ENCODE data around the gene FAM8A1. TPM values are rescaled to one million over a fixed set of nuclear protein-coding genes. Genes with fewer than 3 reads are reported as not detected.

The FAM8A1 gene
- total and polyA plus RNA-seq, 9 of the 15 experiments (the other 6 are each of a cell fraction or from before 2014, with no cell fraction given), result 4.9 to 23.6 (median 14.2) TPM

DNA sequence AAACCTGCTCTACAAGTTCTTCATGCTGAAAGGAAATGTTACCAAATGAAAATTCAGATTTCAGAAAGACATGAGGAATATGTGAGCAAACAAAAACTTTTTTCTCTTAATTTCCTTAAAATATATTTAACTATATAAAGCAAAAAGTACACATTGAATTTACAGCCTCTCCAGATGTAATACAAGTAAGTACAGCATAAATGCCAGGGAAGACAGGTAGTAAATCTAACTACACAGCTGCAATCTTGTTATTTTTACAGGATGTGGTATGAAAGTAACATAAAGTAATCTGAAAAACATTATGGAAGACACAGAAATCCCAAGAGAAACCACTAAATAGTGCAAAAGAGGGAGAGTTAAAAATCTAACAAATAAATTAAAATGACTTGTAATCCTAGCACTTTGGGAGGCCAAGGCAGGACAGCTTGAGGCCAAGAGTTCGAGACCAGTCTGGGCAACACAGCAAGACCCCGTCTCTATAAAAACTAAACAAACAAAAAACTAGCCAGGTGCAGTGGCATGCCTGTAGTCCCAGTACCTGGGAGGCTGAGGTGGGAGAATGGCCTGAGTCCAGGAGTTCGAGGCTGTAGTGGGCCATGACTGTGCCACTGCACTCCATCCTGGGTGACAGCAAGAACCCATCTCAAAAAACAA is 50.7 kb downstream of the FAM8A1 start:
- Histone ChIP-seq H3K9me3 (replicated peaks; ENCODE audit: control insufficient read depth, insufficient read depth, low read depth, low read length) (no peaks in the 10 kb centered on the region), H3K79me2 (ENCODE audit: control insufficient read depth, insufficient read depth, low read length) (peaks cover 38% of the 10 kb centered on the region; the same call in 2 of the 3 replicates), H3K27me3 (ENCODE audit: control insufficient read depth in 2 of 2, insufficient read depth in 2 of 2, low read length in 2 of 2) (no peaks in the 10 kb centered on the region), H4K20me1 (replicated peaks; ENCODE audit: control insufficient read depth, insufficient read depth, low read length) (no peaks in the 10 kb centered on the region), H3K36me3 (ENCODE audit: control insufficient read depth, insufficient read depth, low read length) (peaks cover 90% of the 10 kb centered on the region), H3K4me3 (no peak overlapping the region), H3K9ac (ENCODE audit: insufficient read depth in 1 of 2, low read depth in 2 of 2, low read length in 2 of 2) (no peak overlapping the region), H3K9me1 (ENCODE audit: control insufficient read depth, insufficient read depth, low read length) (no peaks in the 10 kb centered on the region), H2AFZ (ENCODE audit: low read depth, low read length) (no peak overlapping the region), H3K4me1 (replicated peaks in 1 of 2; ENCODE audit: control insufficient read depth in 2 of 2, insufficient read depth in 2 of 2, low read length in 2 of 2) (no peaks in the 10 kb centered on the region), H3K4me2 (ENCODE audit: insufficient read depth, low read length) (no peak overlapping the region), H3K27ac (ENCODE audit: extremely low read depth, low read depth, low read length) (no peak overlapping the region)
- intact Hi-C loops (cut with micrococcal nuclease), result no loop called here
- POLR2A ChIA-PET, result interaction anchor here (1.1 to 2.7 kb wide), 4 partner anchors 8 to 33 kb away, joined by 3 to 16 read pairs (median 4); no protein-coding TSS in a partner anchor
- no peak for ATAC-seq
- no TSS peak for BruUV-seq (replicated peaks)
- no peak for DNase-seq (ENCODE audit: extremely low read depth in 1 of 4, low spot score in 3 of 4)
- FAIRE-seq, result peak; percentile 40
- CTCF ChIA-PET (ENCODE audit: low intra/inter-chr PET ratio), result no interaction called here
- 92% methylated on average over 3 of the region's 3 CpGs for WGBS (ENCODE audit: insufficient coverage, low coverage, missing lambda C conversion rate)
- in situ Hi-C loops (cut with MboI), result no loop called here
- TF ChIP-seq RFX5 (IDR thresholded peaks at IDR 0.05; ENCODE audit: low read depth, low read length) (no peak), ZBTB17 (CRISPR knock-in tag; IDR thresholded peaks at IDR 0.05) (no peak), STAT5A (IDR thresholded peaks at IDR 0.05; ENCODE audit: borderline replicate concordance, low read length) (no peak), HSF4 (CRISPR knock-in tag; IDR thresholded peaks at IDR 0.05; ENCODE audit: borderline replicate concordance) (no peak), HMG20A (CRISPR knock-in tag; conservative IDR thresholded peaks at IDR 0.05) (no peak), KLF13 (tag; IDR thresholded peaks at IDR 0.05; ENCODE audit: borderline replicate concordance, low read depth) (no peak), PYGO2 (tag; IDR thresholded peaks at IDR 0.05) (no peak), GATAD2B (IDR thresholded peaks at IDR 0.05; ENCODE audit: borderline replicate concordance) (no peak), HLTF (IDR thresholded peaks at IDR 0.05) (no peak), ZBTB9 (CRISPR knock-in tag; IDR thresholded peaks at IDR 0.05) (no peak), XRCC5 (IDR thresholded peaks at IDR 0.05; ENCODE audit: low read depth, low read length) (no peak), PRPF4 (IDR thresholded peaks at IDR 0.05; ENCODE audit: insufficient read depth, low read depth, low read length, poor library complexity, severe bottlenecking) (no peak), CBFB (CRISPR knock-in tag; IDR thresholded peaks at IDR 0.05) (no peak), TEAD2 (tag; IDR thresholded peaks at IDR 0.05) (no peak), POLR3A (IDR thresholded peaks at IDR 0.05; ENCODE audit: borderline replicate concordance, extremely low read depth, insufficient read depth, insufficient read length) (no peak), SUPT5H (IDR thresholded peaks at IDR 0.05) (no peak)
- TF ChIP-seq, protein P1, sequence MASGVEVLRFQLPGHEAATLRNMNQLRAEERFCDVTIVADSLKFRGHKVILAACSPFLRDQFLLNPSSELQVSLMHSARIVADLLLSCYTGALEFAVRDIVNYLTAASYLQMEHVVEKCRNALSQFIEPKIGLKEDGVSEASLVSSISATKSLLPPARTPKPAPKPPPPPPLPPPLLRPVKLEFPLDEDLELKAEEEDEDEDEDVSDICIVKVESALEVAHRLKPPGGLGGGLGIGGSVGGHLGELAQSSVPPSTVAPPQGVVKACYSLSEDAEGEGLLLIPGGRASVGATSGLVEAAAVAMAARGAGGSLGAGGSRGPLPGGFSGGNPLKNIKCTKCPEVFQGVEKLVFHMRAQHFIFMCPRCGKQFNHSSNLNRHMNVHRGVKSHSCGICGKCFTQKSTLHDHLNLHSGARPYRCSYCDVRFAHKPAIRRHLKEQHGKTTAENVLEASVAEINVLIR (CRISPR knock-in tag; IDR thresholded peaks at IDR 0.05), result no peak
- TF ChIP-seq, protein P2, sequence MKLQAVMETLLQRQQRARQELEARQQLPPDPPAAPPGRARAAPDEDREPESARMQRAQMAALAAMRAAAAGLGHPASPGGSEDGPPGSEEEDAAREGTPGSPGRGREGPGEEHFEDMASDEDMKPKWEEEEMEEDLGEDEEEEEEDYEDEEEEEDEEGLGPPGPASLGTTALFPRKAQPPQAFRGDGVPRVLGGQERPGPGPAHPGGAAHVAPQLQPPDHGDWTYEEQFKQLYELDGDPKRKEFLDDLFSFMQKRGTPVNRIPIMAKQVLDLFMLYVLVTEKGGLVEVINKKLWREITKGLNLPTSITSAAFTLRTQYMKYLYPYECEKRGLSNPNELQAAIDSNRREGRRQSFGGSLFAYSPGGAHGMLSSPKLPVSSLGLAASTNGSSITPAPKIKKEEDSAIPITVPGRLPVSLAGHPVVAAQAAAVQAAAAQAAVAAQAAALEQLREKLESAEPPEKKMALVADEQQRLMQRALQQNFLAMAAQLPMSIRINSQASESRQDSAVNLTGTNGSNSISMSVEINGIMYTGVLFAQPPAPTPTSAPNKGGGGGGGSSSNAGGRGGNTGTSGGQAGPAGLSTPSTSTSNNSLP (IDR thresholded peaks at IDR 0.05; ENCODE audit: borderline replicate concordance, low read depth, low read length), result no peak
- TF ChIP-seq, protein P3, sequence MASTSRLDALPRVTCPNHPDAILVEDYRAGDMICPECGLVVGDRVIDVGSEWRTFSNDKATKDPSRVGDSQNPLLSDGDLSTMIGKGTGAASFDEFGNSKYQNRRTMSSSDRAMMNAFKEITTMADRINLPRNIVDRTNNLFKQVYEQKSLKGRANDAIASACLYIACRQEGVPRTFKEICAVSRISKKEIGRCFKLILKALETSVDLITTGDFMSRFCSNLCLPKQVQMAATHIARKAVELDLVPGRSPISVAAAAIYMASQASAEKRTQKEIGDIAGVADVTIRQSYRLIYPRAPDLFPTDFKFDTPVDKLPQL (IDR thresholded peaks at IDR 0.05; ENCODE audit: extremely low read depth, insufficient read length), result no peak

Data from K562 (cell line).